HUES48 (cell line): Measurements from ENCODE around the gene ATP7B.
"Not testable (repeated sequence)": the region's sequence is repeated elsewhere in the genome, so short reads cannot be mapped to it uniquely, and the experiment has no call there.

Source experiments
- H3K27ac ChIP-seq: one replicate; pipeline ENCODE4 v1.7.0; 2013; ENCODE audit warnings: low read depth, low read length, inconsistent platforms
- H3K27me3 ChIP-seq: 2 replicates; pipeline ENCODE4 v1.6.1; 2013; ENCODE audit warnings: mild to moderate bottlenecking, low read length; ENCODE audit not compliant: control insufficient read depth, insufficient read depth
- H3K36me3 ChIP-seq: 2 replicates; pipeline ENCODE4 v1.6.1; 2013; ENCODE audit warnings: low read length; ENCODE audit not compliant: control insufficient read depth, insufficient read depth
- H3K4me1 ChIP-seq: 2 replicates; pipeline ENCODE4 v1.6.1; 2013; ENCODE audit warnings: mild to moderate bottlenecking, low read length; ENCODE audit not compliant: control insufficient read depth, insufficient read depth
- H3K4me3 ChIP-seq: 2 replicates; pipeline ENCODE4 v1.5.1; 2013; ENCODE audit warnings: mild to moderate bottlenecking, low read depth, low read length
- H3K9ac ChIP-seq: 2 replicates; pipeline ENCODE4 v1.6.1; 2013; ENCODE audit warnings: mild to moderate bottlenecking, low read depth, low read length, moderate library complexity
- H3K9me3 ChIP-seq: 2 replicates; pipeline ENCODE4 v1.6.1; 2013; ENCODE audit warnings: low read length; ENCODE audit not compliant: control insufficient read depth, insufficient read depth

Gene ATP7B

GRCh38 chr13:51919531-51919930 is 91.7 kb downstream of the ATP7B start:
- H3K27ac ChIP-seq: no peak overlapping the region
- no peaks in the 10 kb centered on the region for H3K4me1 ChIP-seq
- H3K36me3 ChIP-seq: no peaks in the 10 kb centered on the region
- no peak overlapping the region for H3K4me3 ChIP-seq
- no peak overlapping the region for H3K9ac ChIP-seq
- no peaks in the 10 kb centered on the region for H3K27me3 ChIP-seq
- no peaks in the 10 kb centered on the region for H3K9me3 ChIP-seq

- H3K4me3 ChIP-seq: no peak overlapping the region
- no peak overlapping the region for H3K9ac ChIP-seq
- H3K27me3 ChIP-seq: no peaks in the 10 kb centered on the region
- H3K36me3 ChIP-seq: no peaks in the 10 kb centered on the region
- H3K27ac ChIP-seq: no peak overlapping the region
- H3K9me3 ChIP-seq: no peaks in the 10 kb centered on the region
- H3K4me1 ChIP-seq: no peaks in the 10 kb centered on the region
These were observed 94.3 kb downstream of the ATP7B start for GRCh38 chr13:51916962-51917361.

GRCh38 chr13:51916051-51916818 is 95.0 kb downstream of the ATP7B start:
- Histone ChIP-seq H3K36me3 (no peaks in the 10 kb centered on the region), H3K4me3 (no peak overlapping the region), H3K9ac (no peak overlapping the region), H3K27me3 (no peaks in the 10 kb centered on the region), H3K4me1 (no peaks in the 10 kb centered on the region), H3K27ac (no peak overlapping the region), H3K9me3 (no peaks in the 10 kb centered on the region)

- Histone ChIP-seq H3K27ac (no peak overlapping the region), H3K4me1 (no peaks in the 10 kb centered on the region)
These were observed 97.1 kb downstream of the ATP7B start for GRCh38 chr13:51914137-51914493.

GRCh38 chr13:51913421-51914136 is 97.7 kb downstream of the ATP7B start:
- Histone ChIP-seq H3K9me3 (no peaks in the 10 kb centered on the region), H3K9ac (no peak overlapping the region), H3K36me3 (no peaks in the 10 kb centered on the region), H3K27me3 (no peaks in the 10 kb centered on the region), H3K27ac (no peak overlapping the region), H3K4me1 (no peaks in the 10 kb centered on the region), H3K4me3 (no peak overlapping the region)

More at GRCh38 chr13:51914137-51914493, 97.1 kb downstream of the ATP7B start:
- H3K4me3 ChIP-seq: no peak overlapping the region
- no peaks in the 10 kb centered on the region for H3K9me3 ChIP-seq
- no peak overlapping the region for H3K9ac ChIP-seq
- no peaks in the 10 kb centered on the region for H3K27me3 ChIP-seq
- no peaks in the 10 kb centered on the region for H3K36me3 ChIP-seq

- no peaks in the 10 kb centered on the region for H3K36me3 ChIP-seq
- no peak overlapping the region for H3K4me3 ChIP-seq
- H3K9ac ChIP-seq: no peak overlapping the region
- H3K9me3 ChIP-seq: no peaks in the 10 kb centered on the region
- H3K4me1 ChIP-seq: no peaks in the 10 kb centered on the region
- H3K27ac ChIP-seq: no peak overlapping the region
- H3K27me3 ChIP-seq: no peaks in the 10 kb centered on the region
These were observed 98.6 kb downstream of the ATP7B start for GRCh38 chr13:51912511-51913225.

- Histone ChIP-seq H3K36me3 (no peaks in the 10 kb centered on the region), H3K9ac (no peak overlapping the region), H3K4me1 (no peaks in the 10 kb centered on the region), H3K4me3 (no peak overlapping the region), H3K9me3 (no peaks in the 10 kb centered on the region), H3K27ac (no peak overlapping the region), H3K27me3 (no peaks in the 10 kb centered on the region)
These were observed 99.2 kb downstream of the ATP7B start for GRCh38 chr13:51912091-51912490.

GRCh38 chr13:51910508-51910907 is 100.7 kb downstream of the ATP7B start:
- H3K9ac ChIP-seq: no peak overlapping the region
- no peak overlapping the region for H3K27ac ChIP-seq
- no peaks in the 10 kb centered on the region for H3K27me3 ChIP-seq
- no peaks in the 10 kb centered on the region for H3K9me3 ChIP-seq
- H3K36me3 ChIP-seq: no peaks in the 10 kb centered on the region
- peaks cover 9% of the 10 kb centered on the region; the same call in 1 of the 2 replicates for H3K4me1 ChIP-seq
- no peak overlapping the region for H3K4me3 ChIP-seq

- not testable (repeated sequence) for H3K4me3 ChIP-seq, H3K27me3 ChIP-seq, H3K9me3 ChIP-seq, H3K36me3 ChIP-seq, H3K4me1 ChIP-seq, H3K27ac ChIP-seq, H3K9ac ChIP-seq
These were observed 102.0 kb downstream of the ATP7B start for GRCh38 chr13:51909265-51909664.

- Histone ChIP-seq H3K4me1 (peaks cover 9% of the 10 kb centered on the region; the same call in 1 of the 2 replicates), H3K9ac (no peak overlapping the region), H3K4me3 (no peak overlapping the region), H3K27ac (no peak overlapping the region), H3K36me3 (no peaks in the 10 kb centered on the region), H3K27me3 (no peaks in the 10 kb centered on the region), H3K9me3 (no peaks in the 10 kb centered on the region)
These were observed 104.1 kb downstream of the ATP7B start for GRCh38 chr13:51907040-51907732.
